Measurements from ENCODE around the gene RERE.
A peak's percentile ranks its signal among the peaks of the same experiment; 100 is the strongest.

The RERE gene

GRCh38 chr1:8427986-8428385 is 389.5 kb downstream of the RERE start:
- no peak for TF ChIP-seq CTCF (IDR thresholded peaks at IDR 0.05; ENCODE audit: low read length, missing control alignments)
- no peak overlapping the region for H3K4me3 ChIP-seq (replicated peaks; ENCODE audit: low read depth, low read length)

DNA sequence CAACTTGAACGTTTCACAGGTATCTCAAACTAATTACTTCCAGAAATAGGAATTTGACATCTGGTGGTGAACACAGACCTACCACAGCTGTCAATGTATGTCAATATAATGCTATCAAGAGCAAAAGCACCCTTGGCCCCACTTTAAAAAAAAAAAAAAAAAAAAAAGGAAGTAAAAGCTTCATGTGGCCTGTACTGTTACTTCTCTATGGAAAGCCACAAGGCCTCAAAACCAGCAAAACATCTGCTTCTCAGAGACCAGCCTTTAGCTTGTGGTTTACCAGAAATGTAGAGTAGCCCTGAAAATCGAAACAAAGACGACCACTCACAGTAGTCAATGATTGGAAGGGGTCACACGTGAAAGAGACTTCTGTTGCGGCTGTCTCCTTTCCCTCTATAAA is 389.9 kb downstream of the RERE start:
- H3K4me3 ChIP-seq (replicated peaks; ENCODE audit: low read depth, low read length) = no peak overlapping the region
- no peak for DNase-seq (ENCODE audit: low read depth)
- TF ChIP-seq CTCF (IDR thresholded peaks at IDR 0.05; ENCODE audit: low read length, missing control alignments) = no peak

More at GRCh38 chr1:8427986-8428385, 389.5 kb downstream of the RERE start:
- no peak for DNase-seq (ENCODE audit: low read depth)

DNA sequence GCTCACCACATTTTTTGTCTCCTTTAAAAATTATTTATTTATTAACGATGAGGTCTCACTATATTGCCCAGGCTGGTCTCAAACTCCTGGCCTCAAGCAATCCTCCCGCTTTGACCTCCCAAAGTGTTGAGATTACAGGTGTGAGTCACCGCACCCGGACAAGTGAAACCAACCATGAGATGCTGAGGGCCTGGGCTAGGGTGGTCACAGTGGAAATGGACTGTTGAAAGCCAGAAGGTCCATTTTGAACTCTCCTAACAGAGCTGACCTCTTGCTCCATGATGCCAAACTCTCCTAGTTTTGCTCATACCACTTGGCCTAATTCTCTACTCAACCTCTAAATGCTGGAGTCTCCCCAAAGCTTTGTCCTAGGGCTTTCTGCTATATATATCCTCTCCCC is 390.4 kb downstream of the RERE start:
- no peak for TF ChIP-seq CTCF (IDR thresholded peaks at IDR 0.05; ENCODE audit: low read length, missing control alignments)
- DNase-seq (ENCODE audit: low read depth) = no peak
- no peak overlapping the region for H3K4me3 ChIP-seq (replicated peaks; ENCODE audit: low read depth, low read length)

DNA sequence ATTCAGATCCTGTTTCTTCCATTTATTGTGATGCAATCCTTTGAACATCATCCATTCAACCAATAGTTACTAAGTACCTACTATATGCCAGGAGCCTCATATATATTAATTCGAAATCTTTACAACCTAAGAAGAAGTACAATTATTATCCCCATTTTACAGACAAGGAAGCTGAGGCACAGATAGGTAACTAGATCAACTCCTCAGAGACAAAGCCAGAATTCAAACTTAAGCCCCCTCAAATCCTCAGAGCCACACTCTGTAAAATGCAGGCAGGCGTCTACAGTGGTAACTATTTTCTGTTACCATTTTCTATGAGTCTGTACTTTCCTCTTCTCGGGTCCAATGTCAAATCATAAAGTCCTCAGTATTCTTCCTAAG is 391.7 kb downstream of the RERE start:
- no peak overlapping the region for H3K4me3 ChIP-seq (replicated peaks; ENCODE audit: low read depth, low read length)
- no peak for DNase-seq (ENCODE audit: low read depth)
- TF ChIP-seq CTCF (IDR thresholded peaks at IDR 0.05; ENCODE audit: low read length, missing control alignments) = no peak

GRCh38 chr1:8425150-8425780 is 392.2 kb downstream of the RERE start:
- DNase-seq (ENCODE audit: low read depth) = no peak
- H3K4me3 ChIP-seq (replicated peaks; ENCODE audit: low read depth, low read length) = no peak overlapping the region
- TF ChIP-seq CTCF (IDR thresholded peaks at IDR 0.05; ENCODE audit: low read length, missing control alignments) = no peak

GRCh38 chr1:8424539-8425116 is 392.8 kb downstream of the RERE start:
- DNase-seq (ENCODE audit: low read depth) = peak; percentile 41
- TF ChIP-seq CTCF (IDR thresholded peaks at IDR 0.05; ENCODE audit: low read length, missing control alignments) = no peak
- H3K4me3 ChIP-seq (replicated peaks; ENCODE audit: low read depth, low read length) = peak overlapping the region; percentile 83
